GM21619 (cell line): ENCODE results near the gene SH3RF3.

ENCODE experiments used
- ATAC-seq: cut with Tn5 transposase; IDR thresholded peaks from one replicate; pipeline ENCODE4 v1.9.1; 2021; ENCODE audit not compliant: unreplicated experiment

The SH3RF3 gene

DNA sequence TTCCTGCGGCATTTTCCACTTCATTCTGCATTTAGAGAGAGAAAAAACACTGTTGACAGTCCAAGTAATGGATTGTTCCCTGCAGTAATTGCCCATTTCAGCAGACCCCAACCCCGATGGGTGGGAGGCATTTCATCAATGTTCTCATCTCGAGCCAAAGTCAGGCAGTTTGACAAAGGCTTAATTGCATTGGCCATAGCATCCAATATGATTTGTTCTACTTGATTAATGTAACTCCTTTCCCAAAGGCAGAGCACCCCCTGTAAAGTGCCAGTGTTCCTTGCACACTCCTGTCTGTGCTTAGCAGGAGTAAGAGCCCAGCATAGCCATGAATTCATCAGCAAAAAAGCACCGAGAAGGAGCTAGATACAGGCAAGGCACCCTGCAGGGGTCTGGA lies 310.4 kb downstream of the SH3RF3 start:
- ATAC-seq, result no peak

DNA sequence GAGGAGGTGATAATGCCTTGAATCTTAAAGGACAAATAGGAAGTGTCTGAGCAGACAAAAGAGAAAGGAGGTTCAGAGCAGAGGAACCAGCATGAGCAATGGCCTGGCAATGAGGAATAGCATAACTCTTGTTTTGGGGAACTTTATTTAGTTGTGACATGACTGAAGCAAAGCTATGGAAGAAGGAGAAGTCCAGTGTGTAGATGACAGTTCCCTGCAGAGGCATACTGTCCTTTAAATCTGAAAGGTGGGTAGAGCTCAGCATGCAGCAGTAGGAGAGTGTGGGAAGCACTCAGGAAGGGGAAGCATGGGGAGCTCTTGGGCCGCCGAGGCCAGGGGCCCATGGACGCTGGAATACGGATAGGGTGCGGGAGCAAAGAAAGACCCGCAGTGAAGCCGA lies 311.0 kb downstream of the SH3RF3 start:
- ATAC-seq, result no peak

DNA sequence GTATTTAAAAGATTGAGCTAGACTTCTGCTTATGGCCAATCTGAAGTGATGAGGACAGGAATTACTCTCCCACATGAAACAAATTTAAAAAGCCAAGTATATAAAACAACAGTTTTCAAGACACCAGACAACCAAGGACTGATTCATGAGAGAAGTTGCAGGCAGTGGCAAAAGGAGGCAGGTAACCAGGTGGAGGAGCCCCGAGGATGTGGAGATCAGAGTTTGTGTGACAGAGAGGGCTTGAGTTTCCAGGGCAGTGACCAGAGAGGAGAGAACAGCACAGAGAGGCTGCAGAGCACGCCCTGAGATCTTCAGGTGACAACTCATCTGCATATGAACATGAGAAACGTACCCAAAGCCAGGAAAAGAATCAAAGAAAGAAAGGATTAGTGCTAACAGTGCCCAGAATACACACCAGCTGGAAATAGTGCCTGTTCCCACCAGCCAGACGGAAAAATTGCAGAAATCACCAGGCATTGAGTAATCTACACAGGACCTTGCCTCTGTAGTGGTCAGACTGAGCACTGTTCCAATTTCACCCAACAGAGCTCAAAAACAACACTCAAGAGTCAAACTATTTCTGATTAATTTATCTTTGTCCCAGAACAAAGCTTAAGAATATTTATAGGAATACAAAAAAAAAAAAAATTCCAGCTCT lies 311.6 kb downstream of the SH3RF3 start:
- ATAC-seq, result no peak

DNA sequence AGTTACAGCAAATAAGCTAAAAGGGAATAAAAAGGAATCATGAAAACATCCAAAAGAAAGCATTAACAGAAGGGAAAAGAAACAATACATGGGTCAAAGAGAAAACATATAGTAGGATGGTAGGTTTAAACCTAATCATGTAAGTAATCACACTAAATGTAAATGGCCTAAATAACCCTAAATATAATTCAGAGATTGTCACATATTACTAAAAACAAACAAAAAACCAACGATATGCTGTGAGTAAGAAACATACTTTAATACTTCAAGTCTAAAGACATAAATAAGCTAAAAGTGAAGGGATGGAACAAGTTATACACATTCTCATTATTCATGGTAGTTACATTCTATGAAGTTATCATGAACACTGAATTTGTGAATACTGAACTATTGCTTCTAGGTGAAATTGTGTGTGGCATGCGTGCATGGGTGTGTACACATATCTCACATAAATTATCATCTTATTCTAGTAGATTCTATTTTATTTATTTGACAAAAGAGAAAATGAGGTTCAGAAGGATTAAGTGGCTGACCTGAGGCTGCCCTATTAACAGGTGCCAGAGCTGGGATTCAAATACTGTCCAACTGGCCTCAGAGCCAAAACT lies 313.8 kb downstream of the SH3RF3 start:
- no peak for ATAC-seq

DNA sequence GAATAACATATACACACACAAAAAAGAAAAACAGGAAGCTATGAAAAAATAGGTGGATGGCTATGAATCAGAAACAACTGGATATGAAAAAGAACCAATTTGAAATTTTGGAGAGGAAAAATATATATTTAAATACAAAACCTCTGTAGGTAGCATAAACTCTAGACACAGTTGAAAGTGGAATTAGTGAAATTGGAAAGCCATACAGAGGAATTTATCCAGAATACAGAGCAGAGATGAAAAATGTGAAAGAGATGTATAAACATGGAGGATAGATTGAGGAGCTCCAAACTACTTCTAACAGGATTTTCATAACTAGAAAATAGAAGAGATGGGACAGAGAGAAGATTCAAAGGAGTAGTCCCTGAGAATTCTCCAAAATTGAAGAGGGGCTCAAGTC lies 315.9 kb downstream of the SH3RF3 start:
- ATAC-seq, result no peak

DNA sequence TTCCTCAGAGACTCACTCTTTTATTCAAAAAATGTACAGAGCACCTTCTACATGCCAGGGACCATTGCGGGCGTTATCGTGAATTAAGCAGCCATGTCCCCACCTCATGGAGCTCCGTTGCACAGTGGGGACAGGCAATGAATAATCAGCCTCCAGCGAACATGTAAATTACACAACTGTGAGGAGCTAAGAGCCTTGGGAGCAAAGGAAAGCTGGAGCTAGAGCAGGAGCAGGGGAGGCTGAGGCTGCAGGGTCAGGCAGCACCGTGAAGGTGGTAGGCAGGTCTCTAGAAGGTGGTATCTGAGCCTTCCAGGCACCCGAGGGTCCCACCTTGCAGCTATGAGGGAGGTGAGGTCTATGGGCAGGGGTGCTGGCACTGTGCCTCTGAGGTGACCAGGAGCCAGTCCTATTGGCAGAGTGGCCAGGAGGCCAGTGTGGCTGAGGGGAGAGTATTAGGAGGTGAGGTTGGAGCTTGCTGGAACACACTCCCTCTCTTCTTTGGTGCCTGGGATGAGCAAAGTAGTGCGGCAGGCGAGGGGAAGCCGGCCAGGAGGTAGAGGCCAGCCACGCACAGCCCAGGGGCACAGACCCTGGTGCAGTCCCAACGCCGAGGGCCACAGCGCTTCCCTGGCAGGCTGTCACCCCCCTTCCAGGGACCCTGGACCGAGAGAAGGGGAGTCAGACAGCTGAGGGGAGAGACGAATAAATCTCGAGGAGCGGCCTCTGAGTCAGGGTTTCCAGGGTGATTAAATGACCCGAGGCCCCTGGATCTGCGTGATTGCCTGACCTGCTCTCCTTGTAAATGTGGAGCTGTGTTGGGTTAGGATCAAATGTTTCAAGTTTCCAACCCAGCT lies 317.5 kb downstream of the SH3RF3 start:
- ATAC-seq, result no peak

DNA sequence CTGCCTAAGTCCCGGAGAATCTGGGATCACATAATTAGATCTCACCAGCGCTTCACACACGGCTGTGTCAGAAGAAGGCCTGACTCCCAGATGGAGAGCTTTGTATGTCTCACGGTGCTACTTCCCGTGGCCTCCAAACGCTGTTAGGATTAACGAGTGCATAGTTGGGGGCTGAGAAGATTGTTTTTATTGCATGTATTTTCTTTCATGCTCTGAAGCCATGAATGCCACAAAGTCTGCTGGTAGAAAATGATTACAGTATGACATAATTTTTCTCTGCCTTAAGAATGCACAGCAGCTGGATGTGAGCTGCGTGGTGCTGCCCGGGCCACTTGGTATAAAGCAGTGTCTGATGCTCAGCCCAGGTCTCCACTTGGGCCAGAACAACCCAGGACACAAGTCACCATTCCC lies 318.3 kb downstream of the SH3RF3 start:
- no peak for ATAC-seq

DNA sequence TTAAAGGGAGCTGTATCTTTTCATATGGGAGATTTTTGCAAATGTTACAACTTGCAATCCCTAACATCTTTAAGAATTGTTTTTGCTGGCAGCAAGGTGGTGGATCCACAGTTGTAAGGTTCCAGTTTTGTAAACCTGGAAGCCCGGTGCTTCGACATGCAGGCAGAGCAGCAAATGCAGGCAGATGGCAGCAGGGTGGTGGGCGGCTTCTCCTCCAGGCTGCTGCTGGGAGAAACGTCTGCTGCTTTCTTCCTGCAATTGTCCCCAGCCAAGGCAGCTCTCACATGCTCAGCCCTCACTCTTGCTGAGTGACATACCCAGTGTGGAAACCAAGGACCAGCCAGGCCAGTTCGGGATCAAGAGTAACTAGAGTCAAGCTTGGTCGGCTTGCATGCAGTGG lies 318.8 kb downstream of the SH3RF3 start:
- no peak for ATAC-seq

DNA sequence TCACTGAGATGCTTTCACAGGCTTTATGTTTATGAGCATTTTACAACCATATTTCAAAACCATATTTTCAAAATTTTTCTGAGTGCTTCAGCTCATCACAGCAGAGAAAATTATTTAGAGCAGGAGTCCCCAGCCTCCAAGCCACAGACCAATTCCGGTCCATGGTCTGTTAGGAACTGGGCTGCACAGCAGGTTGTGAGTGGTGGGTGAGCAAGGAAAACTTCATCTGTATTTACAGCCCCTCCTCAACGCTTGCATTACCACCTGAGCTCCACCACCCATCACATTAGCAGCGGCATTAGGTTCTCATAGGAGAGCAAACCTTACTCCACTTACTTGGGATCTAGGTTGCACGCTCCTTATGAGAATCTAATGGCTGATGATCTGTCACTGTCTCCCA lies 319.2 kb downstream of the SH3RF3 start:
- no peak for ATAC-seq

DNA sequence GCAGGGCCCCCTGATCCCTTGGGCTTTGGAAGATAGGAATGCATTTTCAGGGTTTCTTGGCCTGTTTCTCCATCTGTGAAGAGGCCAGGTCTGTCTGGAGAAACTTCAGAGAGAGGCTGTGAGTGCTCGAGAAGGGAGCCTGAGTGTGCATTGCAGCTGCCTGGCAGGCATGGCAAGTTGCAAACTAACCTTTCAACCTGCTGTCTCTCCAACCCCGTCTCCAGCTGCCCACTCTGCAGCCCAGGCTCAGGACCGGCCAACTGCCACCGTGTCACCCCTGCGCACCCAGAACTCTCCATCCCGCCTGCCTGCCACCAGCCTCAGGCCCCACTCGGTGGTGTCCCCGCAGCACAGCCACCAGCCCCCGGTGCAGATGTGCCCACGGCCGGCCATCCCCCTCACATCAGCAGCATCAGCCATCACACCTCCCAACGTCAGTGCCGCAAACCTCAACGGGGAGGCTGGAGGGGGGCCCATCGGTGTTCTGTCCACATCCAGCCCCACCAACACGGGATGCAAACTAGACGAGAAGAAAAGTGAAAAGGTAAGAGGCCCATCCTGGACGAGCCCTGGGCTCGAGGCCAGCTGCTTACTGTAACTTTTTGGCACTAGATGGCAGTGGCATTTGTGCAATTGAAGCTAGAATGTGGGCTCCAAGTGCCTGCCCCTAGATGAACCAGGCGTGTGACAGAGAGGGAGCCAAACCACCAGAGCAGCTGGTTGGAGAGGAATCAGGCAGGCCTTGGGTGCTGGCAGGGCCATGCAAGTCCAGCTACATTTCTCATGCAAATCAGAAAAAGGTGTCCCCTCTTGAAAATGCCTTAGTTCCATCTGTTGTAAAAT lies 320.2 kb downstream of the SH3RF3 start:
- ATAC-seq, result no peak

DNA sequence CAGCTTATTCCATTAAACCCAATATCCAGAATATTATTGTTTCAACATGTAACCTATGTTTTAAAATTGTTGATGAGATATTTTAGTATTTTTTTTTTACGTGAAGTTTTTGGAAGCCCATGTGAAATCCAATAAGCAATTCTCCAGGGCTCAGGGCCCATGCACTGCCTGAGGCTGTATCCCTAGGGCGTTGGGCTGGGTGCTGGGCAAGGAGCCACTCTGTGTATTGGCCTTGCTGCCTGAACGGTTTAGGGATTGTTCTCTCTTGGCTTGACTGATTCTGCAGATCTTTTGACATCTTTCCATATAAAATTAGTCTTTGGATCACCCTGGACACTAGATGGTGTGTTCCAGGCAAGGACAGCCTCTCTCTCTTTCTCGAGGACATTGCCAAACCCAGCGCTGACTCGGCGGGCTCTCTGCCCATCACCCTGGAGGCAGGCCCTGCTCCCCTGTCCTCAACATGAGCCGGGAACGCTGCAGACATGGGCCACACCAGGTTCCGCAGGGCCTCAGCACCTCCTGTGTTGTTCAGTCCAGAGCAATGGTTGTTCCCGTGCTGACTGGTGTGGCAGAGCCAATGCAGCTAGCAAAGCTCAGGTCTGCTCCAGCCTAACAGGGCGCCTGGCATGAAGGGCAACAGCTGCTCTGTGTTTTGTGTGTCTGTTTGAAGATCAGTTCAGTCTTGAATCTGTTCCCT lies 321.7 kb downstream of the SH3RF3 start:
- ATAC-seq, result no peak

DNA sequence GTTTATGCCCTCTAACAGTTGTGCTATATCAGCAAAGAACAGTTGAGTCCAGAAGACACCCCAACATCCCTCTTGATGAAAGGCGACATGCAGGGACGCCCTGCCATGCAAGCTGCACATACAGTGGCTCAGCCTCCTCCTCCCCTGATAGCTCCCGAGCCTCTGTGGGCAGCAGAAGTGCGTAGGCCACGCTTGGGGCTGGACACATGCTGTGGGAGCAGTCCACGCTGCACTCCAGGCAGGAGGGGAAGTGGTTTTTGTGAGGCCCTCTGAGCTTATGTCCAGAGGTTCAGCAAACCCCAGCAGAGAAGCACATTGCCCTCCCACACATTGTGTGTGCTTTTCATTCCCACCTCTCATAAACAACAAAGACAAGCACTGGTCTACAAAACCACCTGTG lies 322.7 kb downstream of the SH3RF3 start:
- no peak for ATAC-seq

DNA sequence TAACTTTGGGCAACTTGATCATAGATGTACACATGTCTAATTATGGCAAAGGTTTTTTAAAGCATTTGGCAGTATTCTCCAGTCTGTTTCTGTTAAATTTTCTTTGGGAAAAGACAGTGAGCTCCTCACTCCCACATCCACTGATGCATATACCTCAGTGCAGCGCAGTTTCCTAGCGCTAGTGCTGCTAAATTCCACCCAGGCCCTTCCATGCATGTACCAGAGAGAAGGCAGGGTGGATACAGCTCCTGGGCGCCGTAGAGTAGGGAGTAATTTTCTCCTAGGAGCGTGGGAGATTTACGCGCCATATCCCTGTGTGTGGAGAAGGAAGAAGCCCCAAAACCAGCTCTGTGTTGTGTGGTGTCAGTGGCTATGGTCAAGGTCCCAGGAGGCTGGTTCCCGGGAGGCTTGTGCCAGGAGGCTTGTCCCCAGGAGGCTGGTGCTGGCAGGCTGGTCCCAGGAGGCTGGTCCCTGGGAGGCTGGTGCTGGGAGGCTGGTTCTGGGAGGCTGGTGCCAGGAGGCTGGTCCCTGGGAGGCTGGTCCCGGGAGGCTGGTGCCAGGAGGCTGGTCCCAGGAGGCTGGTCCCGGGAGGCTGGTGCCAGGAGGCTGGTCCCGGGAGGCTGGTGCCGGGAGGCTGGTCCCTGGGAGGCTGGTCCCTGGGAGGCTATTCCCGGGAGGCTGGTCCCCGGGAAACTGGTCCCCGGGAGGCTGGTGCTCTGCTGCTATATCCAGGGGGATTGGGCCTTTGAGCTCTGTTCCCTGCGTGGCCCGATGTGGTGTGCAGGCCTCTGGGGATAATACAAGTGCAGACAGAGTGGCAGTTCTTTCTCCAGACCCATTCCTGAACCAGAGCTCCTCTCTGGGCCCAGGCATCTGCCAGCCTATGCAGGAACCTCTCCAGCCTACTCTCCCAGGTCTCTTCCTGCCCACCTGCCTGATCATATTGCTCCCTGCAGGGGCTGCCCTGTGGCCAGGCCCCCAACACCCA lies 323.6 kb downstream of the SH3RF3 start:
- no peak for ATAC-seq

DNA sequence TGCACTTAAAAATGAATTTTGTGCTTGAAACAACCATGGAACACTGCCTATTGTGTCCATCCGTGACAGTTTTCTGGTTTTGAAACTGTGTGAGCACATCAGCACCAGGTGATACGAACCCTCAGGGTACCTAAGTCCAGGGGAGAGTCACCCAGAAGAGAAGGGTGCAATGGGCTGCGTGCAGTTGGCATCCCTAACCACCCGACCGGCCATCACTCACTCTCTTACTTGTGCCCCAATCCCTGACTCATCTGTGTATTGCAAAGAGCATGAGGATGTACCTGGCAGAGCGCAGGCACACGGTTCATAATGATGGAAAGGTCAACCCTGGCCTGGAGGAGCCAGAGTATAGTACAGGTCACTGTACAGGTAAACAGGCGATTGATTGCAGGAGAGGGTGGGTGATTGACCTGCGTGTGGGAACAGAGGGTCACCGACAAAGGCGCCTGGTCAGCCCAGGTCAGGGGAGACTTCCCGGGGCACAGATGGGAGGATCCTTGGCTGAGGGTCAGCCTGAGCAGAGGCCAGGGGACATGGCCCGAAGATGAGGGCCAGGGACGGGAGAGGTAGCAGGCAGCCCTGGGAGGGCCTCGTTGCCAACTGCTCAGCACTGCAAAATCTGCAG lies 324.5 kb downstream of the SH3RF3 start:
- no peak for ATAC-seq

DNA sequence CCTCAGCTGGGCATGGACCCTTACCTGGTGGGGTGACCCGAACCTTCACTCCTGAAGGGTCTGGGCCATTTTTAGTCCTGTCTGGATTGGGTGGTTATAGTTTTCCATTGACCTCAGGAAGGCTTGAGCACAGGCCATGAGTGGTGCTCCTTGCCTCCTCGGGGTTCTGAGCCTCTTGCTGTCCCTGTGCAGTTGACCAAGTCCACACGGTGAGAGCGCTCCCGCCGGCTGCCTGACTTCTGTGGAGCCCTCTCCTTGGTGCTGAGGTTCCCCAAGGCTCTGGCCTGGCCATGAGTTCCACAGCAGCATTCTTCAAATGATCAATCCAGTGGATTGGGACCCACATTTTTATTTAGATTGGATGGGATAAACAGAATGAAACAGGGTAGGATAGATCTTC lies 325.3 kb downstream of the SH3RF3 start:
- no peak for ATAC-seq

DNA sequence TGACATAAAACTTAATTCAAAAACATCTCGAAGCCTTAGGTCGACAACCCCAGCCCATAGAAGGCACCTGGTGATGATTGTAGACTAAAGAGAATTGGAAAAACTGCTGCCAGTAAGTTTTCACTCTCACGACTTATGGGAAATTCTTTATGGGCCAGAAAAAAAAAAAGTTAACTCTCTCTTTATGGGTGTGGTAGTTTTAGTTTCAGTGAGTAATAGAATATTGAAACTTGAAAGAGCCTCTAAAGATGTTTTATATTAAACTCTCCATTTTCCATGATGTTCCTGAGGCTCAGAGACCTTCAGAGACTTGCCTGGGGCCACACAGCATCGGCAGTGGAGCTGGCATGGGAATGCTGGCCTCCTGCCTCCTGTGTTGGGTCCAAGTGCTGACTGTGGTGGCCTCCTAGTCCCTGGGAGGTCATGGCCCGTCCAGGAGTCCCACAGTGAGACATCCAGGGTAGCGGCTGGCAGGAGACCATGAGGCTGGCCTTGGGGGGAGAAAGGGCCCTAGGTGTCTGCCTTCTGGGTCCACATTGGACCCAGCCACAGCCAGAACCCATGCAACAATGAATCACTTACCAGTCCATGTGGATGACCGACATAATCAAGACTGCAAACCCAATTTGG lies 325.9 kb downstream of the SH3RF3 start:
- no peak for ATAC-seq

DNA sequence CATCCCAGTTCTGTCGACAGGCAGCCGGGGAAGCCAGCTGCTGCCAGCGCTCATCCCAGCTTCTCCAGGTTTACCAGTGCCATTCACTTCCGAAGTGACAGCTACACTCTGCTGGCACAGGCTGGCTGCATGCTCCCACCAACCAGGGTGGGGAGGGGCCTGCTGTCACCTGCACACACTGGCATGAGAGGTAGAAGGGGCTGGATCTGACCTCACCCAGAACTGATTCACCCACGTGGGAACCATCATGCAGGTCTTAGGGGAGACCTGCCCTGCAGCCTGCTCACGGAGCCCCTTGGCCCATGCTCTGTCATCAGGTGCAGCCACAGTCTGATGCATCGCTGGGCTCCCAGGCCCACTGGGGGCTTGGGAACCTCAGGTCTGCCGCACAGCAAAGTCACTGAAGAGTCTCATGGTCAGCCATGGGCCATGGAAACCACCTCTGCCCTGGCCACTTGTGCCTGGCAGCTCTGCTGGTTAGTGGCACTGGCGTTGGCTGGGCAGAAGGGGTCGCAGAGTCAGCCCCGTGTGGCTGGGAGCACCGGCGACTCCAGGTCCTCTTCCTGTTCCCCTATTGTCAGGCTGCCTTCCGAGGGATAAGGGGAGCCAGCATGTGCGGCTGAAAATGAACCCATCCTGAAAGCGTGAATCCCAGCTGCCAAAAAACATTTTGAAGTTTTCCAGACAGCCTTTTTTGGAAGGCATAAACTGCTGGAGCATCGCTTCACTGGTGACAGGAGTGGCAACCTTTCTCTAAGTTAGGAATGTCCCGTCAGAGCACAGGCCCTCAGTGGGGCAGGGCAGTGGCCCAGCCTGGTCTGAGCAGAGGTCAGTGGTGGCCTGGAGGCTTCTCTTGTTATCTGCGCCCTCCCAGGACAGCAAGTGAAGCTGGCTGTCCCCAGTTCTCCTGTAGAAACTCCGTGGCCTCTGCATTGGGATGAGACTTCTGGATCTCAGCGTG lies 327.0 kb downstream of the SH3RF3 start:
- ATAC-seq, result no peak
